Breast epithelium (tissue), 4 donors: ENCODE measurements around the gene SCARF1. TPM values are rescaled to one million over a fixed set of nuclear protein-coding genes. Genes with fewer than 3 reads are reported as not detected.

ENCODE experiments used
- DNase-seq, 2 donors: peaks; one replicate each; pipeline ENCODE4 v3.0.0-alpha.2; 2019; ENCODE audit warnings: low spot score in 2 of 2
- H3K27ac ChIP-seq, 2 donors: fragments of 200-600 bp; sonication (generic) in 1 of 2; one replicate each; pipeline ENCODE4 v1.5.1; 2016 to 2019; ENCODE audit warnings: mild to moderate bottlenecking in 1 of 2
- H3K27me3 ChIP-seq, 2 donors: fragments of 200-600 bp; sonication (generic) in 1 of 2; one replicate each; pipeline versions ENCODE4 v1.5.1 to v1.6.0; 2017 to 2019; ENCODE audit warnings: control low read depth in 1 of 2, mild to moderate bottlenecking in 1 of 2
- H3K36me3 ChIP-seq: fragments of 200-600 bp; one replicate; pipeline ENCODE4 v1.5.1; 2019
- H3K4me1 ChIP-seq, 2 donors: fragments of 200-600 bp; sonication (generic); one replicate each; pipeline ENCODE4 v1.5.1; 2016 to 2019; ENCODE audit warnings: control low read depth in 1 of 2
- H3K4me3 ChIP-seq, 3 donors: fragments of 200-600 bp; sonication (generic); 1 replicate in 2 of 3; 2 replicates in 1 of 3; pipeline ENCODE4 v1.5.1; 2016 to 2019; ENCODE audit warnings: mild to moderate bottlenecking in 3 of 3, moderate library complexity in 2 of 3
- H3K9me3 ChIP-seq, 2 donors: fragments of 200-600 bp; sonication (generic) in 1 of 2; one replicate each; pipeline ENCODE4 v1.5.1; 2016 to 2019; ENCODE audit warnings: control low read depth in 1 of 2
- CTCF ChIP-seq, 3 donors: fragments of 450-650 bp; IDR thresholded peaks; one replicate each; pipeline ENCODE4 v1.5.1; 2016 to 2017; ENCODE audit warnings: antibody characterized with exemption in 3 of 3, mild to moderate bottlenecking in 3 of 3, moderate library complexity in 3 of 3
- POLR2A ChIP-seq: fragments of 450-650 bp; IDR thresholded peaks from one replicate; pipeline ENCODE4 v1.6.1; 2016; ENCODE audit warnings: antibody characterized with exemption, mild to moderate bottlenecking, moderate library complexity
- POLR2AphosphoS5 ChIP-seq, 3 donors: sonication (generic); formaldehyde crosslinking; IDR thresholded peaks; one replicate each; pipeline ENCODE4 v1.6.1; 2017; ENCODE audit warnings: antibody characterized with exemption in 3 of 3
- intact Hi-C: fragments of 100-400 bp; cut with DNase I; formaldehyde crosslinking; loops from one replicate; pipeline ENCODE4 v1.15.1; 2023; ENCODE audit warnings: low total_unique reads
- total RNA-seq, 3 donors: library from RNA; depleted of rRNA; stranded (reverse); fragments of >200 nt; gene quantifications; one replicate each; pipeline ENCODE4 v1.1.0, GENCODE V29; 2016

The SCARF1 gene
- total RNA-seq, 3 donors from 2014 or later = 4.2 to 11.5 (median 6.6) TPM

DNA sequence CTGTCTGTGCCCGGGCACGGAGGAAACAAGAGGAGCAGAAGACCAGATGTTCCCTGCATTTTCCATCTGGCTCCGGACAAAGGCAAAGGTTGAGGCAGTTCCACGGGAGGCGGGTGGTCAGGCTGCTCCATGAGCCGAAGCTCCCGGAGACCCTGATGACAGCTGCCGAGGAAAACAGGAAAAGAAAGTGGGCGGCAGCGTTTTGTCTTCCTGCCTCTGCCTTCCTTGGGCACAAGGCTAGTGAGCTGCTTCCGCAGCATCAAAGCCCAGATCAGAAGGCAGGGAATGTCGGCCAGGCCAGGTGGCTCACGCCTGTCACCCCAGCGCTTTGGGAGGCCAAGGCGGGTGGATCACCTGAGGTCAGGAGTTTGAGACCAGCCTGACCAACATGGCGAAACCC is 33.1 kb downstream of the SCARF1 start:
- no peak overlapping the region for H3K4me3 ChIP-seq
- no peak for DNase-seq
- H3K4me1 ChIP-seq = no peaks in the 10 kb centered on the region
- H3K27ac ChIP-seq = peak overlapping the region; percentile 11 to 32
- no peaks in the 10 kb centered on the region for H3K27me3 ChIP-seq
- intact Hi-C loops = no loop called here
- no peaks in the 10 kb centered on the region for H3K9me3 ChIP-seq
- no peak for TF ChIP-seq POLR2AphosphoS5 (IDR thresholded peaks at IDR 0.05)
- TF ChIP-seq POLR2A = no peak
- no peak for TF ChIP-seq CTCF (IDR thresholded peaks at IDR 0.05)
- H3K36me3 ChIP-seq = no peaks in the 10 kb centered on the region

GRCh38 chr17:1611715-1612114 is 33.8 kb downstream of the SCARF1 start:
- Histone ChIP-seq H3K4me3 (no peak overlapping the region), H3K27me3 (no peaks in the 10 kb centered on the region), H3K36me3 (no peaks in the 10 kb centered on the region), H3K4me1 (no peaks in the 10 kb centered on the region), H3K27ac (peak overlapping the region; percentile 11 to 32), H3K9me3 (no peaks in the 10 kb centered on the region)
- intact Hi-C loops = no loop called here
- TF ChIP-seq POLR2A (no peak), CTCF (IDR thresholded peaks at IDR 0.05) (no peak), POLR2AphosphoS5 (IDR thresholded peaks at IDR 0.05) (no peak)
- no peak for DNase-seq

DNA sequence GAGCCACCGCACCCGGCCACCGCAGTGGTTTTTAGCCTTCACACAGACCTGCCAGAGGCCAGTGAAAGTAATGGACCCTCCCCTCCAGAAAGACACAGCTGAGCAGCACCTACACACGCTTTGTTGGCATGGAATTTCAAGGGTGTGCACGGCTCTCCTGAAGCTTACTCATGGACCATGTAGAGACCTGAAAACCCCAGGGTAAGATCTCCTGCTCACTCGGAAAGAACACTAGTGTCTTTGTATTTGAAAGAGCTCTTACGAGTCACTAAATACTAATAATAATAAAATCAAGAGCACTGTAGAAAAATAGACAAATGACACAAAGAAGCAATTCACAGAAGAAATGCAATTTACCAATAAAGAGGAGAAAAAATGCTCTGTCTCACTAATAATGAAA is 36.9 kb downstream of the SCARF1 start:
- DNase-seq = no peak
- intact Hi-C loops = no loop called here
- no peak for TF ChIP-seq POLR2AphosphoS5 (IDR thresholded peaks at IDR 0.05)
- no peak for TF ChIP-seq POLR2A
- no peak for TF ChIP-seq CTCF (IDR thresholded peaks at IDR 0.05)
- Histone ChIP-seq H3K27me3 (no peaks in the 10 kb centered on the region), H3K27ac (no peak overlapping the region), H3K9me3 (no peaks in the 10 kb centered on the region), H3K4me3 (no peak overlapping the region), H3K36me3 (no peaks in the 10 kb centered on the region), H3K4me1 (no peaks in the 10 kb centered on the region)

DNA sequence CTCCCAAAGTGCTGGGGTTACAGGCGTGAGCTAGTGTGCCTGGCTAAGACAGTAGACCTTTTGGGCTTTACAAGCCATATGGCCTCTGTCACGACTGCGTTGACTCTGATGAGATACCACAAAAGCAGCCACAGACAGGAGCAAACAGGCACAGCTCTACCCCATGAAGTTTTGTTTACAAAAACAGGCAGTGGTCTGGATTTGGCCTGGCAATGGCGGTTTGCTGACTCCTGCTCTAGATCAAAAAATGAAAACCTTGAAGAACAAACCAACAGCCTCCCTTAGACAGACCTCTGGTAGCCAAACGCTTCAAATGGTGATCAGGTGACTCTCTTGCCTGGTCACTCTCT is 37.6 kb downstream of the SCARF1 start:
- Histone ChIP-seq H3K4me3 (no peak overlapping the region), H3K27me3 (no peaks in the 10 kb centered on the region), H3K4me1 (no peaks in the 10 kb centered on the region), H3K27ac (no peak overlapping the region), H3K9me3 (no peaks in the 10 kb centered on the region), H3K36me3 (no peaks in the 10 kb centered on the region)
- TF ChIP-seq POLR2A = no peak
- no peak for TF ChIP-seq CTCF (IDR thresholded peaks at IDR 0.05)
- no peak for TF ChIP-seq POLR2AphosphoS5 (IDR thresholded peaks at IDR 0.05)
- intact Hi-C loops = no loop called here
- no peak for DNase-seq

GRCh38 chr17:1606352-1606985 is 39.1 kb downstream of the SCARF1 start:
- H3K27me3 ChIP-seq = no peaks in the 10 kb centered on the region
- H3K4me3 ChIP-seq = no peak overlapping the region
- H3K27ac ChIP-seq = peak overlapping the region in 1 of 2 donors; percentile 51
- TF ChIP-seq POLR2AphosphoS5 (IDR thresholded peaks at IDR 0.05) = no peak
- TF ChIP-seq CTCF (IDR thresholded peaks at IDR 0.05) = no peak
- no peak for TF ChIP-seq POLR2A
- H3K36me3 ChIP-seq = no peaks in the 10 kb centered on the region
- no peaks in the 10 kb centered on the region for H3K4me1 ChIP-seq
- intact Hi-C loops = no loop called here
- peaks cover 0 to 4% of the 10 kb centered on the region in 2 donors for H3K9me3 ChIP-seq
- no peak for DNase-seq
